ENCODE data around the gene HOXD13. TPM values are rescaled to one million over a fixed set of nuclear protein-coding genes. Genes with fewer than 3 reads are reported as not detected.

The HOXD13 gene
- total RNA-seq, 1 donor from 2014 or later, result not detected

- no peak overlapping the region for H3K4me3 ChIP-seq
- peaks cover 100% of the 10 kb centered on the region for H3K27me3 ChIP-seq (ENCODE audit: low read depth)
- no peak overlapping the region for H3K27ac ChIP-seq (replicated peaks)
- DNase-seq, result no peak
- H3K36me3 ChIP-seq, result no peaks in the 10 kb centered on the region
- intact Hi-C loops (cut with micrococcal nuclease), result no loop called here
- TF ChIP-seq CTCF (IDR thresholded peaks at IDR 0.05; ENCODE audit: borderline replicate concordance), result no peak
- peaks cover 12% of the 10 kb centered on the region for H3K4me1 ChIP-seq
- H3K9me3 ChIP-seq (replicated peaks), result no peaks in the 10 kb centered on the region
These were observed 19.3 kb upstream of the HOXD13 start for GRCh38 chr2:176072951-176073904.

GRCh38 chr2:176074919-176075425 is 17.5 kb upstream of the HOXD13 start:
- H3K9me3 ChIP-seq (replicated peaks), result no peaks in the 10 kb centered on the region
- peaks cover 100% of the 10 kb centered on the region for H3K27me3 ChIP-seq (ENCODE audit: low read depth)
- H3K4me1 ChIP-seq, result peaks cover 20% of the 10 kb centered on the region
- no peak for DNase-seq
- no peak for TF ChIP-seq CTCF (IDR thresholded peaks at IDR 0.05; ENCODE audit: borderline replicate concordance)
- no peaks in the 10 kb centered on the region for H3K36me3 ChIP-seq
- no peak overlapping the region for H3K27ac ChIP-seq (replicated peaks)
- intact Hi-C loops (cut with micrococcal nuclease), result no loop called here
- H3K4me3 ChIP-seq, result no peak overlapping the region

- Histone ChIP-seq H3K4me3 (no peak overlapping the region), H3K9me3 (replicated peaks) (no peaks in the 10 kb centered on the region), H3K27ac (replicated peaks) (no peak overlapping the region), H3K27me3 (ENCODE audit: low read depth) (peaks cover 100% of the 10 kb centered on the region), H3K4me1 (peaks cover 22% of the 10 kb centered on the region), H3K36me3 (no peaks in the 10 kb centered on the region)
- intact Hi-C loops (cut with micrococcal nuclease), result no loop called here
- no peak for TF ChIP-seq CTCF (IDR thresholded peaks at IDR 0.05; ENCODE audit: borderline replicate concordance)
- no peak for DNase-seq
These were observed 17.0 kb upstream of the HOXD13 start for GRCh38 chr2:176075481-176075880.

GRCh38 chr2:176076063-176076462 is 16.5 kb upstream of the HOXD13 start:
- Histone ChIP-seq H3K36me3 (no peaks in the 10 kb centered on the region), H3K9me3 (replicated peaks) (no peaks in the 10 kb centered on the region), H3K27ac (replicated peaks) (no peak overlapping the region), H3K27me3 (ENCODE audit: low read depth) (peaks cover 100% of the 10 kb centered on the region), H3K4me3 (no peak overlapping the region), H3K4me1 (peaks cover 26% of the 10 kb centered on the region)
- TF ChIP-seq CTCF (IDR thresholded peaks at IDR 0.05; ENCODE audit: borderline replicate concordance), result no peak
- DNase-seq, result no peak
- intact Hi-C loops (cut with micrococcal nuclease), result no loop called here

- Histone ChIP-seq H3K9me3 (replicated peaks) (peaks cover 2% of the 10 kb centered on the region), H3K4me3 (no peak overlapping the region), H3K36me3 (no peaks in the 10 kb centered on the region), H3K4me1 (peaks cover 26% of the 10 kb centered on the region), H3K27me3 (ENCODE audit: low read depth) (peaks cover 100% of the 10 kb centered on the region), H3K27ac (replicated peaks) (no peak overlapping the region)
- intact Hi-C loops (cut with micrococcal nuclease), result no loop called here
- no peak for DNase-seq
- TF ChIP-seq CTCF (IDR thresholded peaks at IDR 0.05; ENCODE audit: borderline replicate concordance), result no peak
These were observed 15.7 kb upstream of the HOXD13 start for GRCh38 chr2:176076796-176077195.

All from left ventricle myocardium inferior (tissue), 1 donor.